ENCODE data around the gene RUVBL1.

DNA sequence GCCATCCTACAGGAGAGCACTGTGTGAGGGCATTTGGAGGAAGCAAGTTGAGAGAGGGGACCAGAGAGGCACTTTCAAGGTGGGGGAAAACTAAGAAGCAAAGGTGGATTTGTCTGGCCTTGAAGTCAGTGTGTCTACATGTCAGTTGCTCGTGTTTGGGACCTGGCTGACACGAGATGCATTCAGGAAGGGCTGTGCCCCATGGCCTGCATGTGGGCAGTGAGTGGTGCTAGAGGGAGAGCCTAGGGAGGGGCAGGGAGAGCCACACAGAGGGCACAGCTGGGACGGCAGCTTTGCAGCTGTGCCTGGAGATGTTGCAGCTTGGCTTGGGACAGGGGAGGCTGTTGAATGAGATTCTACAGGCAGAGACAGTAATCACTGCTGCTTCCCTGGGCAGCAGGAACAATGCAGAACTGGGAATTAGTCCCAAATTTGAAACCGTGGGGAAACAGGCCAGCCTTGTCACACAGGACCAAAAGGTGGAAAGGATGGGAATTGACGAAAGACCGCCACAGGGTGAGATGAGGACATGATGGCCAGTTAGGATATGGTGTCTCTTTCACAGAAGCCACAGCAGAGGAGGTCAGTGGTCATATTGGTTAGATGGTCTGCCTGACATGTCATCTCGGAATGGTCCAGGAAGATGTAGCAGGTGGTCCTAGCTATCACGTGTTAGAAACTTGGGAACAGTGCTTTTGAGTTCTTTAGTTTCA, 61.4 kb downstream of the RUVBL1 start:
- TF ChIP-seq, protein P1, sequence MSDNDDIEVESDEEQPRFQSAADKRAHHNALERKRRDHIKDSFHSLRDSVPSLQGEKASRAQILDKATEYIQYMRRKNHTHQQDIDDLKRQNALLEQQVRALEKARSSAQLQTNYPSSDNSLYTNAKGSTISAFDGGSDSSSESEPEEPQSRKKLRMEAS (IDR thresholded peaks at IDR 0.05) = no peak
- TF ChIP-seq CTCF (IDR thresholded peaks at IDR 0.05; ENCODE audit: low read depth, low read length, missing input control) = no peak
- no peak for TF ChIP-seq RXRA (IDR thresholded peaks at IDR 0.05)
- TF ChIP-seq, protein P2, sequence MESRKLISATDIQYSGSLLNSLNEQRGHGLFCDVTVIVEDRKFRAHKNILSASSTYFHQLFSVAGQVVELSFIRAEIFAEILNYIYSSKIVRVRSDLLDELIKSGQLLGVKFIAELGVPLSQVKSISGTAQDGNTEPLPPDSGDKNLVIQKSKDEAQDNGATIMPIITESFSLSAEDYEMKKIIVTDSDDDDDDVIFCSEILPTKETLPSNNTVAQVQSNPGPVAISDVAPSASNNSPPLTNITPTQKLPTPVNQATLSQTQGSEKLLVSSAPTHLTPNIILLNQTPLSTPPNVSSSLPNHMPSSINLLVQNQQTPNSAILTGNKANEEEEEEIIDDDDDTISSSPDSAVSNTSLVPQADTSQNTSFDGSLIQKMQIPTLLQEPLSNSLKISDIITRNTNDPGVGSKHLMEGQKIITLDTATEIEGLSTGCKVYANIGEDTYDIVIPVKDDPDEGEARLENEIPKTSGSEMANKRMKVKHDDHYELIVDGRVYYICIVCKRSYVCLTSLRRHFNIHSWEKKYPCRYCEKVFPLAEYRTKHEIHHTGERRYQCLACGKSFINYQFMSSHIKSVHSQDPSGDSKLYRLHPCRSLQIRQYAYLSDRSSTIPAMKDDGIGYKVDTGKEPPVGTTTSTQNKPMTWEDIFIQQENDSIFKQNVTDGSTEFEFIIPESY (IDR thresholded peaks at IDR 0.05) = no peak
- TF ChIP-seq SP1 (IDR thresholded peaks at IDR 0.05) = no peak
- TF ChIP-seq EGR1 (IDR thresholded peaks at IDR 0.05; ENCODE audit: low read depth in 2 of 2) = no peak
- no peak for TF ChIP-seq TAF1 (conservative IDR thresholded peaks at IDR 0.05)
- no peak for TF ChIP-seq REST (IDR thresholded peaks at IDR 0.05)
- TF ChIP-seq YY1 (IDR thresholded peaks at IDR 0.05) = no peak

Measured in liver (tissue), 3 donors.